Suprapubic skin (tissue), 4 donors: ENCODE data around the gene RGS7BP. TPM values are rescaled to one million over a fixed set of nuclear protein-coding genes. Genes with fewer than 3 reads are reported as not detected.

Experiments
- DNase-seq, 2 donors: peaks; one replicate each; pipeline ENCODE4 v3.0.0-alpha.2; 2019; ENCODE audit warnings: low spot score in 2 of 2
- H3K27ac ChIP-seq: fragments of 200-600 bp; sonication (generic); one replicate; pipeline ENCODE4 v1.5.1; 2019
- H3K27me3 ChIP-seq: fragments of 200-600 bp; sonication (generic); one replicate; pipeline ENCODE4 v1.5.1; 2019
- H3K36me3 ChIP-seq: fragments of 200-600 bp; sonication (generic); one replicate; pipeline ENCODE4 v1.5.1; 2019
- H3K4me1 ChIP-seq: fragments of 200-600 bp; sonication (generic); one replicate; pipeline ENCODE4 v1.5.1; 2019
- H3K4me3 ChIP-seq: fragments of 200-600 bp; sonication (generic); one replicate; pipeline ENCODE4 v1.5.1; 2019; ENCODE audit warnings: mild to moderate bottlenecking
- H3K9me3 ChIP-seq: fragments of 200-600 bp; sonication (generic); one replicate; pipeline ENCODE4 v1.5.1; 2019
- EP300 ChIP-seq: sonication (generic); formaldehyde crosslinking; IDR thresholded peaks from one replicate; pipeline ENCODE4 v1.6.1; 2017; ENCODE audit warnings: antibody characterized with exemption
- POLR2A ChIP-seq, 2 donors: fragments of 450-650 bp; IDR thresholded peaks; one replicate each; pipeline ENCODE4 v1.6.1; 2017; ENCODE audit warnings: antibody characterized with exemption in 2 of 2, mild to moderate bottlenecking in 2 of 2, moderate library complexity in 2 of 2
- POLR2AphosphoS5 ChIP-seq, 3 donors: sonication (generic); formaldehyde crosslinking; IDR thresholded peaks; one replicate each; pipeline ENCODE4 v1.6.1; 2017; ENCODE audit warnings: antibody characterized with exemption in 3 of 3
- WGBS: methylation state at CpG from one replicate; pipeline ENCODE4 v1.1.5; 2018; 5-methylcytosine and 5-hydroxymethylcytosine counted together
- total RNA-seq, 4 donors: library from RNA; depleted of rRNA; stranded (reverse); fragments of >200 nt; gene quantifications; one replicate each; pipeline ENCODE4 v1.1.0, GENCODE V29; 2016
- TF ChIP-seq, protein P1 (sequence below), 2 donors: fragments of 200-600 bp in 1 of 2; fragments of 450-650 bp in 1 of 2; sonication (generic) in 1 of 2; IDR thresholded peaks; one replicate each; pipeline ENCODE4 v1.5.1; 2016 to 2019; ENCODE audit warnings: antibody characterized with exemption in 2 of 2, mild to moderate bottlenecking in 1 of 2, moderate library complexity in 1 of 2

RGS7BP gene
- total RNA-seq, 4 donors from 2014 or later, result 0.55 to 2.2 (median 1.4) TPM; not detected in 1

DNA sequence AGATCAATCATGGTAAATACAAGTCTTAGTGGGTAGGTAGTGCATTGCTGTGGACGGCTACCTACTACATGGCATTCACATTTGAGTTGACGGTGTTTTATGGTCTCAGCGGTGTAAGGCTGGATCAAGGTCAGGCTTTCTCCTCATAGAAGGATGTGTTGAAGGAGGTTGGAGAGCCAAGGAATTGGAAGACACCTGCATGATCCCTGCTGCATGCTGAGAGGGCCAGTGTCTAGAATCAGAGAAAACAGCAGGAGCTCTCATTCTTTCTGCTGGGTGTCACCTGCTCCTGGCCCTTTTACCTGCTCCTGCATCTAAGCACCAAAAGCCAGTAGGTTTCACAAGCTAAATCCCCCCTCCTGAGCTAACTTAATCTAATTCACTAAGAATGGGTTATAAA, 88.2 kb downstream of the RGS7BP start:
- no peaks in the 10 kb centered on the region for H3K9me3 ChIP-seq
- DNase-seq, result no peak
- H3K27me3 ChIP-seq, result no peaks in the 10 kb centered on the region
- H3K4me1 ChIP-seq, result no peaks in the 10 kb centered on the region
- WGBS, result 98% methylated on average over 3 of the region's 3 CpGs
- no peak for TF ChIP-seq POLR2A (IDR thresholded peaks at IDR 0.05)
- TF ChIP-seq EP300, result no peak
- H3K36me3 ChIP-seq, result no peaks in the 10 kb centered on the region
- no peak overlapping the region for H3K27ac ChIP-seq
- no peak overlapping the region for H3K4me3 ChIP-seq

DNA sequence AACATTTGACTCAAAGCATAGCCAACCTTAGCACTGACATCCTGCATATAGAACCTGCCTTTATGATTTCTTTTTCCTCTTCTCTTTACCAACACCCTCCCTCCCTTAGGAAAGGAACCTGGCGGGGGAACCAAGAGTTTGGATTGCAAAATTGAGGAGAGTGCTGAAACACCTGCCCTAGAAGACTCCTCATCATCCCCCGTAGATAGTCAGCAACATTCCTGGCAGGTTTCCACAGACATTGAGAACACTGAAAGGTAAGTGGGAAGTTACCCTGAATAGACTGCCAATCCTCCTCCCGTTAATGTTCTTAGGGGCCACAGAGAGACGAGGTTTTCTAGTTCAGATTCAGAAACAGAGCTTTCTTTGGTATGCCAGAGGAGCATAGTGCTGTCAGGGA, 88.8 kb downstream of the RGS7BP start:
- 45% methylated on average over 4 of the region's 4 CpGs for WGBS
- no peak for TF ChIP-seq EP300
- TF ChIP-seq POLR2AphosphoS5 (IDR thresholded peaks at IDR 0.05), result no peak
- TF ChIP-seq, protein P1, sequence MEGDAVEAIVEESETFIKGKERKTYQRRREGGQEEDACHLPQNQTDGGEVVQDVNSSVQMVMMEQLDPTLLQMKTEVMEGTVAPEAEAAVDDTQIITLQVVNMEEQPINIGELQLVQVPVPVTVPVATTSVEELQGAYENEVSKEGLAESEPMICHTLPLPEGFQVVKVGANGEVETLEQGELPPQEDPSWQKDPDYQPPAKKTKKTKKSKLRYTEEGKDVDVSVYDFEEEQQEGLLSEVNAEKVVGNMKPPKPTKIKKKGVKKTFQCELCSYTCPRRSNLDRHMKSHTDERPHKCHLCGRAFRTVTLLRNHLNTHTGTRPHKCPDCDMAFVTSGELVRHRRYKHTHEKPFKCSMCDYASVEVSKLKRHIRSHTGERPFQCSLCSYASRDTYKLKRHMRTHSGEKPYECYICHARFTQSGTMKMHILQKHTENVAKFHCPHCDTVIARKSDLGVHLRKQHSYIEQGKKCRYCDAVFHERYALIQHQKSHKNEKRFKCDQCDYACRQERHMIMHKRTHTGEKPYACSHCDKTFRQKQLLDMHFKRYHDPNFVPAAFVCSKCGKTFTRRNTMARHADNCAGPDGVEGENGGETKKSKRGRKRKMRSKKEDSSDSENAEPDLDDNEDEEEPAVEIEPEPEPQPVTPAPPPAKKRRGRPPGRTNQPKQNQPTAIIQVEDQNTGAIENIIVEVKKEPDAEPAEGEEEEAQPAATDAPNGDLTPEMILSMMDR (IDR thresholded peaks at IDR 0.05), result no peak
- no peak for TF ChIP-seq POLR2A (IDR thresholded peaks at IDR 0.05)

DNA sequence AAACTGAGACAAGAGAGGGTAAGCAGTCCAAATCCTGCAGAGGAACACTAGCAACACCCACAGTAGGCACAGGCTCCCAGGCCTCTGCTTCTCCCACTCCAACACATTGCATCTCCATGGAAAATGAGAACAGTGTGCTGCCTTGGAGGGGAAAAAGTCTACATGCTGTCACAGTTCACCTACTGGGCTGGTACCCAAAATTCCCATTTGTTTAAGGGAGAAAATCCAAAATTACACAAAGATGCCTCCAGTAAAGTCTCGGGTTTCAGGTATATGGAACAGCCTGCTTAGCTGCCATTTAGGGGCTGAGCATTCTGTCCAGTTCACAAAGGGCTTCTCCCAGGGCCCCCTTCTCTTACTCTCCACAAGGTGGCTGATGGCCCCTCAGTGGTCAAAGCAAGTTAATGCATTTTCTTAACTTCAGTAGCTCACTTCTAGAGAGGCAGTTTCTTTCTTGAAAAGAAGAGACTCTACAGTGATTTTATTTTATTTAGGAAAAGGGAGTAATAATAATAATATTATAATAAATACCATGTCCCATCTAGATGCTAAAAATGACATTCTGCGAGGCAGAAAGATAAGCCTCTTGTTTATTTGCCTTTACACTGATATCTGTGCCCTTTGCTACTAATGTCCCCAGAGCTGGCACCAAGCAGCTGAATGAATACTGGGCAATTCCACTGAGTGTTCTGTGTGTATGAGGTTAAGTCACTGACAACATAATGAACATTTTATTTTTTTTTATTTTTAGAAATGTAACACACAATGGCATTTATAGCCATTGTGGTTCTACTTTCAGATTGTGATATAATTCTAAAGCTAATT, 89.4 kb downstream of the RGS7BP start:
- TF ChIP-seq EP300, result no peak
- TF ChIP-seq POLR2AphosphoS5 (IDR thresholded peaks at IDR 0.05), result no peak
- TF ChIP-seq, protein P1 (IDR thresholded peaks at IDR 0.05), result no peak
- TF ChIP-seq POLR2A (IDR thresholded peaks at IDR 0.05), result no peak
- no peaks in the 10 kb centered on the region for H3K27me3 ChIP-seq
- no peaks in the 10 kb centered on the region for H3K4me1 ChIP-seq
- H3K27ac ChIP-seq, result no peak overlapping the region
- no peak for DNase-seq
- no peaks in the 10 kb centered on the region for H3K36me3 ChIP-seq
- no peaks in the 10 kb centered on the region for H3K9me3 ChIP-seq
- H3K4me3 ChIP-seq, result no peak overlapping the region
- WGBS, result 89% methylated on average over 2 of the region's 2 CpGs

More for the DNA sequence above, 88.8 kb downstream of the RGS7BP start:
- no peak for DNase-seq
- no peaks in the 10 kb centered on the region for H3K27me3 ChIP-seq
- no peak overlapping the region for H3K4me3 ChIP-seq
- no peaks in the 10 kb centered on the region for H3K9me3 ChIP-seq
- H3K36me3 ChIP-seq, result no peaks in the 10 kb centered on the region
- no peak overlapping the region for H3K27ac ChIP-seq
- no peaks in the 10 kb centered on the region for H3K4me1 ChIP-seq

DNA sequence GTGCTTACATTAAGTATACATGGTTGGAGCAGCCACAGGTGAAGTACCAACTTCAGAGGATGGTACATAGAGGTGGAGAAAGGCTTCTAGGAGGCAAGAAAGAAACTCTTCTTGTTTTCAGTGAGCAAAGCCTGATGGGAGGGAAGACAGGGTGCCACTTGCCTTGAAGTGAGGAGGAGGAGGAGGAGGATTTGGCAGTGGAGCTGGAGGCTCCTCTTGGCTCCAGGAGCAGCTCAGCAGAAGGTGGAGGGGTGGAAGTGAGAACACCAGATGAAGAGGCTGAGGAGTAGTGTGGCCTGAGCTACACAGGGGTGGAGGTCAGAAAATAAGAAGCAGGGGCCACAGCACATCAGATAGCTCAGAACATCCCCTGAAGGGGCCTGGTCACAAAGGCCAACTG, 93.4 kb downstream of the RGS7BP start:
- H3K27ac ChIP-seq, result no peak overlapping the region
- H3K27me3 ChIP-seq, result no peaks in the 10 kb centered on the region
- no peaks in the 10 kb centered on the region for H3K36me3 ChIP-seq
- no peaks in the 10 kb centered on the region for H3K4me1 ChIP-seq
- no peak for DNase-seq
- H3K4me3 ChIP-seq, result no peak overlapping the region
- H3K9me3 ChIP-seq, result no peaks in the 10 kb centered on the region
- TF ChIP-seq, protein P1 (IDR thresholded peaks at IDR 0.05), result no peak
- no peak for TF ChIP-seq POLR2AphosphoS5 (IDR thresholded peaks at IDR 0.05)

DNA sequence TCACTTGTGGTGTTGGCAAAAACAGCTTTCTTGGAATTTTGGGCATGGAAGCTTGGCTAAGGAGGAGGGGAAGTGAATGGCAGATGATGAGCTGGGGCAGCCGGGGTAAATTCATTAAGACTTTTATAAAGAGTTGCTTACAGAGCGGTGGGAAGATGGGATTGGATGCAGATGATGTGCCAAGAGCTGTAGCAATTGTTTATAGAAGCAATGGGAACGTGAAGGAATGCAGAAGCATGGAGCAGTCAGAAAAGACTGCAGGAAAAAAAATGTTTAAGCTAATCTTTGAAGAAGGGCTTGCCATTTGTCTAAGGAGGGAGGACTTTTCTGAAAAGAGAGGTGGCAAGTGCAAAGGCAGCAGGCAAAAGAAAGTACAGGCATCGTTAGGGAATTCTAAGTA, 97.9 kb downstream of the RGS7BP start:
- no peaks in the 10 kb centered on the region for H3K4me1 ChIP-seq
- 53% methylated on average over 4 of the region's 4 CpGs for WGBS
- peaks cover 4% of the 10 kb centered on the region for H3K27me3 ChIP-seq
- H3K9me3 ChIP-seq, result no peaks in the 10 kb centered on the region
- H3K4me3 ChIP-seq, result no peak overlapping the region
- no peaks in the 10 kb centered on the region for H3K36me3 ChIP-seq
- H3K27ac ChIP-seq, result no peak overlapping the region
- TF ChIP-seq, protein P1 (IDR thresholded peaks at IDR 0.05), result no peak
- TF ChIP-seq EP300 (no peak), POLR2AphosphoS5 (IDR thresholded peaks at IDR 0.05) (no peak), POLR2A (IDR thresholded peaks at IDR 0.05) (no peak)
- DNase-seq, result no peak
